ENCODE data around the gene LIN7A.

DNA sequence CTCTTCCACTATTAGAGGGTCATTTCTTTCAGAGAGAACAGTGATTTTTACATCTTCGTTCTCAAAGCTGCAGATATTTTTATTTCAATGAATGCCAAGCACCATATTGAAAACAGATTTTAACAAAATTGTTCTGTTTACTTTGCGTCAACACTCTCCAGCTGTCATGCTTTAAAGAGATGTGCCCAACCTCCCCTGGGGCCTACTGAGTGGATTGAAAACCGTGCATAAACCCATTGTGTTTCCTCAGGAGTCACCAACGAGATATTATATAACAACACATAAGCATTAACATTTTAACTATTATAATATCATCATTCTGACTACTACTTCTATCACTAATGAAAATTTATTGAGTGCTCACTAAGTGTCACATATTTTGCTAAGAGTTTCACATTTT is 139.5 kb downstream of the LIN7A start:
- TF ChIP-seq, protein P1, sequence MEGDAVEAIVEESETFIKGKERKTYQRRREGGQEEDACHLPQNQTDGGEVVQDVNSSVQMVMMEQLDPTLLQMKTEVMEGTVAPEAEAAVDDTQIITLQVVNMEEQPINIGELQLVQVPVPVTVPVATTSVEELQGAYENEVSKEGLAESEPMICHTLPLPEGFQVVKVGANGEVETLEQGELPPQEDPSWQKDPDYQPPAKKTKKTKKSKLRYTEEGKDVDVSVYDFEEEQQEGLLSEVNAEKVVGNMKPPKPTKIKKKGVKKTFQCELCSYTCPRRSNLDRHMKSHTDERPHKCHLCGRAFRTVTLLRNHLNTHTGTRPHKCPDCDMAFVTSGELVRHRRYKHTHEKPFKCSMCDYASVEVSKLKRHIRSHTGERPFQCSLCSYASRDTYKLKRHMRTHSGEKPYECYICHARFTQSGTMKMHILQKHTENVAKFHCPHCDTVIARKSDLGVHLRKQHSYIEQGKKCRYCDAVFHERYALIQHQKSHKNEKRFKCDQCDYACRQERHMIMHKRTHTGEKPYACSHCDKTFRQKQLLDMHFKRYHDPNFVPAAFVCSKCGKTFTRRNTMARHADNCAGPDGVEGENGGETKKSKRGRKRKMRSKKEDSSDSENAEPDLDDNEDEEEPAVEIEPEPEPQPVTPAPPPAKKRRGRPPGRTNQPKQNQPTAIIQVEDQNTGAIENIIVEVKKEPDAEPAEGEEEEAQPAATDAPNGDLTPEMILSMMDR (IDR thresholded peaks at IDR 0.05), result no peak
- no peak for TF ChIP-seq POLR2A (IDR thresholded peaks at IDR 0.05)

Measured in heart left ventricle (tissue), 13 donors.